Measurements from ENCODE around the gene NTPCR.

Gene NTPCR

GRCh38 chr1:232932486-232933425, 17.7 kb upstream of the NTPCR start:
- Mint-ChIP-seq H3K36me3 (ENCODE audit: insufficient read depth) (no peaks in the 10 kb centered on the region), H3K27me3 (no peaks in the 10 kb centered on the region), H3K9me3 (no peaks in the 10 kb centered on the region), H3K4me3 (no peak overlapping the region), H3K4me1 (no peaks in the 10 kb centered on the region), H3K27ac (ENCODE audit: low read depth) (no peak overlapping the region)
- ATAC-seq (replicated peaks; ENCODE audit: extremely low read depth, poor library complexity, severe bottlenecking) = no peak
- no peak for DNase-seq (ENCODE audit: low spot score in 2 of 2)

GRCh38 chr1:232936941-232937340, 13.5 kb upstream of the NTPCR start:
- no peaks in the 10 kb centered on the region for H3K36me3 Mint-ChIP-seq (ENCODE audit: insufficient read depth)
- no peak overlapping the region for H3K27ac Mint-ChIP-seq (ENCODE audit: low read depth)
- DNase-seq (ENCODE audit: low spot score in 2 of 2) (no peak), ATAC-seq (replicated peaks; ENCODE audit: extremely low read depth, poor library complexity, severe bottlenecking) (no peak)
- no peaks in the 10 kb centered on the region for H3K9me3 Mint-ChIP-seq
- no peaks in the 10 kb centered on the region for H3K4me1 Mint-ChIP-seq
- H3K27me3 Mint-ChIP-seq = no peaks in the 10 kb centered on the region
- no peak overlapping the region for H3K4me3 Mint-ChIP-seq

GRCh38 chr1:232937741-232938375, 12.6 kb upstream of the NTPCR start:
- DNase-seq (ENCODE audit: low spot score in 2 of 2) = no peak
- ATAC-seq (replicated peaks; ENCODE audit: extremely low read depth, poor library complexity, severe bottlenecking) = no peak
- no peak overlapping the region for H3K4me3 Mint-ChIP-seq
- no peaks in the 10 kb centered on the region for H3K27me3 Mint-ChIP-seq
- no peaks in the 10 kb centered on the region for H3K4me1 Mint-ChIP-seq
- no peak overlapping the region for H3K27ac Mint-ChIP-seq (ENCODE audit: low read depth)
- no peaks in the 10 kb centered on the region for H3K36me3 Mint-ChIP-seq (ENCODE audit: insufficient read depth)
- no peaks in the 10 kb centered on the region for H3K9me3 Mint-ChIP-seq

GRCh38 chr1:232938926-232939325, 11.5 kb upstream of the NTPCR start:
- ATAC-seq (replicated peaks; ENCODE audit: extremely low read depth, poor library complexity, severe bottlenecking) (no peak), DNase-seq (ENCODE audit: low spot score in 2 of 2) (no peak)
- H3K36me3 Mint-ChIP-seq (ENCODE audit: insufficient read depth) = no peaks in the 10 kb centered on the region
- H3K27ac Mint-ChIP-seq (ENCODE audit: low read depth) = no peak overlapping the region
- H3K9me3 Mint-ChIP-seq = no peaks in the 10 kb centered on the region
- no peaks in the 10 kb centered on the region for H3K27me3 Mint-ChIP-seq
- H3K4me3 Mint-ChIP-seq = no peak overlapping the region
- peaks cover 10% of the 10 kb centered on the region for H3K4me1 Mint-ChIP-seq

- Mint-ChIP-seq H3K9me3 (no peaks in the 10 kb centered on the region), H3K36me3 (ENCODE audit: insufficient read depth) (no peaks in the 10 kb centered on the region), H3K4me1 (peaks cover 16% of the 10 kb centered on the region), H3K4me3 (no peak overlapping the region), H3K27ac (ENCODE audit: low read depth) (no peak overlapping the region), H3K27me3 (no peaks in the 10 kb centered on the region)
- DNase-seq (ENCODE audit: low spot score in 2 of 2) = no peak
- no peak for ATAC-seq (replicated peaks; ENCODE audit: extremely low read depth, poor library complexity, severe bottlenecking)
Measured at GRCh38 chr1:232939748-232940147, 10.7 kb upstream of the NTPCR start.

- Mint-ChIP-seq H3K36me3 (ENCODE audit: insufficient read depth) (no peaks in the 10 kb centered on the region), H3K4me3 (no peak overlapping the region), H3K9me3 (no peaks in the 10 kb centered on the region), H3K4me1 (peaks cover 17% of the 10 kb centered on the region), H3K27me3 (no peaks in the 10 kb centered on the region), H3K27ac (ENCODE audit: low read depth) (no peak overlapping the region)
- ATAC-seq (replicated peaks; ENCODE audit: extremely low read depth, poor library complexity, severe bottlenecking) = no peak
- DNase-seq (ENCODE audit: low spot score in 2 of 2) = no peak
Measured at GRCh38 chr1:232940262-232940661, 10.1 kb upstream of the NTPCR start.

- Mint-ChIP-seq H3K4me3 (no peak overlapping the region), H3K9me3 (no peaks in the 10 kb centered on the region), H3K27ac (ENCODE audit: low read depth) (no peak overlapping the region), H3K4me1 (peaks cover 17% of the 10 kb centered on the region), H3K27me3 (no peaks in the 10 kb centered on the region), H3K36me3 (ENCODE audit: insufficient read depth) (no peaks in the 10 kb centered on the region)
- no peak for DNase-seq (ENCODE audit: low spot score in 2 of 2)
- no peak for ATAC-seq (replicated peaks; ENCODE audit: extremely low read depth, poor library complexity, severe bottlenecking)
Measured at GRCh38 chr1:232942413-232943294, 7.8 kb upstream of the NTPCR start.

- no peak overlapping the region for H3K27ac Mint-ChIP-seq (ENCODE audit: low read depth)
- H3K4me3 Mint-ChIP-seq = no peak overlapping the region
Measured at GRCh38 chr1:232943679-232944252, 6.6 kb upstream of the NTPCR start.

GRCh38 chr1:232944347-232944746, 6.1 kb upstream of the NTPCR start:
- H3K36me3 Mint-ChIP-seq (ENCODE audit: insufficient read depth) = peaks cover 3% of the 10 kb centered on the region
- peaks cover 17% of the 10 kb centered on the region for H3K4me1 Mint-ChIP-seq
- H3K27me3 Mint-ChIP-seq = no peaks in the 10 kb centered on the region
- ATAC-seq (replicated peaks; ENCODE audit: extremely low read depth, poor library complexity, severe bottlenecking) (peak; percentile 32), DNase-seq (ENCODE audit: low spot score in 2 of 2) (no peak)
- peak overlapping the region; percentile 7 for H3K4me3 Mint-ChIP-seq
- no peaks in the 10 kb centered on the region for H3K9me3 Mint-ChIP-seq
- no peak overlapping the region for H3K27ac Mint-ChIP-seq (ENCODE audit: low read depth)

More at GRCh38 chr1:232943679-232944252, 6.6 kb upstream of the NTPCR start:
- H3K36me3 Mint-ChIP-seq (ENCODE audit: insufficient read depth) = no peaks in the 10 kb centered on the region
- DNase-seq (ENCODE audit: low spot score in 2 of 2) = no peak
- H3K9me3 Mint-ChIP-seq = no peaks in the 10 kb centered on the region
- H3K27me3 Mint-ChIP-seq = no peaks in the 10 kb centered on the region
- peaks cover 17% of the 10 kb centered on the region for H3K4me1 Mint-ChIP-seq
- peak; percentile 40 for ATAC-seq (replicated peaks; ENCODE audit: extremely low read depth, poor library complexity, severe bottlenecking)

- no peaks in the 10 kb centered on the region for H3K9me3 Mint-ChIP-seq
- DNase-seq (ENCODE audit: low spot score in 2 of 2) (no peak), ATAC-seq (replicated peaks; ENCODE audit: extremely low read depth, poor library complexity, severe bottlenecking) (no peak)
- no peaks in the 10 kb centered on the region for H3K27me3 Mint-ChIP-seq
- peak overlapping the region; percentile 88 for H3K27ac Mint-ChIP-seq (ENCODE audit: low read depth)
- H3K4me1 Mint-ChIP-seq = peaks cover 34% of the 10 kb centered on the region
- peaks cover 15% of the 10 kb centered on the region for H3K36me3 Mint-ChIP-seq (ENCODE audit: insufficient read depth)
- H3K4me3 Mint-ChIP-seq = peak overlapping the region; percentile 88
Measured at GRCh38 chr1:232949636-232950196, 695 bp upstream of the NTPCR start.

GRCh38 chr1:232951180-232951579, 769 bp downstream of the NTPCR start:
- Mint-ChIP-seq H3K9me3 (no peaks in the 10 kb centered on the region), H3K27ac (ENCODE audit: low read depth) (peak overlapping the region; percentile 88), H3K4me1 (peaks cover 33% of the 10 kb centered on the region), H3K27me3 (no peaks in the 10 kb centered on the region), H3K36me3 (ENCODE audit: insufficient read depth) (peaks cover 18% of the 10 kb centered on the region), H3K4me3 (peak overlapping the region; percentile 88)
- no peak for DNase-seq (ENCODE audit: low spot score in 2 of 2)
- peak; percentile 44 for ATAC-seq (replicated peaks; ENCODE audit: extremely low read depth, poor library complexity, severe bottlenecking)

- no peaks in the 10 kb centered on the region for H3K27me3 Mint-ChIP-seq
- peaks cover 33% of the 10 kb centered on the region for H3K4me1 Mint-ChIP-seq
- ATAC-seq (replicated peaks; ENCODE audit: extremely low read depth, poor library complexity, severe bottlenecking) (no peak), DNase-seq (ENCODE audit: low spot score in 2 of 2) (no peak)
- peak overlapping the region; percentile 88 for H3K27ac Mint-ChIP-seq (ENCODE audit: low read depth)
- H3K4me3 Mint-ChIP-seq = peak overlapping the region; percentile 88
- H3K9me3 Mint-ChIP-seq = no peaks in the 10 kb centered on the region
- peaks cover 19% of the 10 kb centered on the region for H3K36me3 Mint-ChIP-seq (ENCODE audit: insufficient read depth)
Measured at GRCh38 chr1:232951605-232952004, 1.2 kb downstream of the NTPCR start.
